OCI-LY3 (cell line): ENCODE data around the gene TULP4.

ENCODE experiments used
- CTCF ChIP-seq: fragments of 200-600, 300-600 bp; sonication (generic); IDR thresholded peaks from 2 replicates; pipeline ENCODE4 v1.5.1; 2014; ENCODE audit warnings: antibody characterized with exemption, low read length, low read depth
- EZH2phosphoT487 ChIP-seq: fragments of 200-600 bp; shearing (Covaris generic); IDR thresholded peaks from 2 replicates; pipeline ENCODE4 v1.6.1; 2018; ENCODE audit warnings: antibody characterized with exemption, mixed run types, low read depth

- no peak for TF ChIP-seq CTCF
- no peak for TF ChIP-seq EZH2phosphoT487
Observed at GRCh38 chr6:158328952-158329351, 16.7 kb downstream of the TULP4 start.
